ENCODE data around the gene TLL1. TPM values are rescaled to one million over a fixed set of nuclear protein-coding genes. Genes with fewer than 3 reads are reported as not detected.

Gene TLL1
- total and polyA plus RNA-seq, 7 experiments from 2014 or later, result not detected

DNA sequence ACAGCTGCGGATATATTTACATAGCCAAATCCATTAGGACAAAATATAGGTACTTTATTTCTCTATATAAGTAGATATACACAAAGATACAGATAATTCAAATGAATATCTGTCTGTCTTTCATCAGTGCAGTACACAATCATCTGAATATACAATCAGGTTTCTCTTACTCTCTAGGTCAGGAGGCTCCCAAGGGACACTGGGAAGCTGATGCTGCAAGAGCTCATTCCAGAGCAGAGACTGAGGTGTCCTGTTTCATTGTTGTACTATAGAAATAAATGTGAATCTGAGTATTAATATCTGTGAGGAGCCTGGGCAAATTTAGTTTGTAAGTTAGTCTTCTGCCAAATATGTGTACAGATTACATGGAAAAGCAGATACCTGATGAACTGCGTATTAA is 4.2 kb downstream of the TLL1 start:
- DNase-seq (no peak), ATAC-seq (no peak)
- peaks cover 0 to 6% (median 0%) of the 10 kb centered on the region in 5 donors for H3K36me3 Mint-ChIP-seq
- peaks cover 33 to 49% (median 46%) of the 10 kb centered on the region in 5 donors for H3K27me3 Mint-ChIP-seq
- Histone ChIP-seq H3K9me3 (ENCODE audit: control insufficient read depth in 2 of 3, low read length in 3 of 3) (no peaks in the 10 kb centered on the region), H3K4me3 (ENCODE audit: low read length) (no peak overlapping the region), H3K4me1 (ENCODE audit: control insufficient read depth in 2 of 2, insufficient read depth in 2 of 2, low read length in 2 of 2) (no peaks in the 10 kb centered on the region), H3K36me3 (ENCODE audit: control insufficient read depth in 2 of 3, insufficient read depth in 3 of 3, low read length in 3 of 3) (no peaks in the 10 kb centered on the region), H3K27ac (ENCODE audit: low read depth, low read length) (no peak overlapping the region), H3K27me3 (ENCODE audit: control insufficient read depth in 2 of 2, insufficient read depth in 2 of 2, low read length in 2 of 2) (no peaks in the 10 kb centered on the region)
- intact Hi-C loops (cut with micrococcal nuclease), result no loop called here
- H3K4me3 Mint-ChIP-seq, result no peak overlapping the region
- peaks cover 0 to 9% (median 0%) of the 10 kb centered on the region in 11 donors for H3K9me3 Mint-ChIP-seq
- peaks cover 0 to 25% (median 7%) of the 10 kb centered on the region in 7 donors for H3K4me1 Mint-ChIP-seq
- H3K27ac Mint-ChIP-seq, result no peak overlapping the region
- ChIA-PET CTCF (no interaction called here), POLR2A (no interaction called here)

DNA sequence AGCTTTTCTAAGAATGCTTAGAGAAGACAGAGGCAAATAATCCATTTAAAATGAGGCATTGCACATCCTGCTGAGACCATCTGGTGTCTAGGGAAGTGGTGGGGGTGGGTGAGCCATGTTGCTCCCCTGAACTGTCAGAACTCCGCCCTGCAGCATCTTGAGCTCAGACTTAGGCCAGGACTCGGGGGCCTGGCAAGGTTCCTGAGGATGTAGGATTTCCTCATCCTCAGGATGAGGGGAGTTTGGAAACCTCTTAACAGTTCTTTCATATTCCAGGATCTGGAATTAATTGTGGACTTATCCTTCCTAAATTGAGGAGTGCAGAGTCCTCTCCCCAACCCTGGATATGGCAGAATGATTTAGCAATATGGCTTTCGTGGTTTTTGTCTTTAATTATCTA is 6.6 kb downstream of the TLL1 start:
- CTCF ChIA-PET, result no interaction called here
- Mint-ChIP-seq H3K4me3 (no peak overlapping the region), H3K9me3 (peaks cover 0 to 9% (median 0%) of the 10 kb centered on the region in 11 donors), H3K27me3 (peaks cover 15 to 33% (median 25%) of the 10 kb centered on the region in 5 donors), H3K36me3 (no peaks in the 10 kb centered on the region), H3K27ac (no peak overlapping the region), H3K4me1 (peaks cover 0 to 10% (median 0%) of the 10 kb centered on the region in 7 donors)
- DNase-seq (no peak), ATAC-seq (no peak)
- Histone ChIP-seq H3K4me3 (ENCODE audit: low read length) (no peak overlapping the region), H3K27me3 (ENCODE audit: control insufficient read depth in 2 of 2, insufficient read depth in 2 of 2, low read length in 2 of 2) (no peaks in the 10 kb centered on the region), H3K27ac (ENCODE audit: low read depth, low read length) (no peak overlapping the region), H3K36me3 (ENCODE audit: control insufficient read depth in 2 of 3, insufficient read depth in 3 of 3, low read length in 3 of 3) (no peaks in the 10 kb centered on the region), H3K4me1 (ENCODE audit: control insufficient read depth in 2 of 2, insufficient read depth in 2 of 2, low read length in 2 of 2) (no peaks in the 10 kb centered on the region), H3K9me3 (ENCODE audit: control insufficient read depth in 2 of 3, low read length in 3 of 3) (no peaks in the 10 kb centered on the region)
- intact Hi-C loops (cut with micrococcal nuclease), result no loop called here
- POLR2A ChIA-PET, result no interaction called here

DNA sequence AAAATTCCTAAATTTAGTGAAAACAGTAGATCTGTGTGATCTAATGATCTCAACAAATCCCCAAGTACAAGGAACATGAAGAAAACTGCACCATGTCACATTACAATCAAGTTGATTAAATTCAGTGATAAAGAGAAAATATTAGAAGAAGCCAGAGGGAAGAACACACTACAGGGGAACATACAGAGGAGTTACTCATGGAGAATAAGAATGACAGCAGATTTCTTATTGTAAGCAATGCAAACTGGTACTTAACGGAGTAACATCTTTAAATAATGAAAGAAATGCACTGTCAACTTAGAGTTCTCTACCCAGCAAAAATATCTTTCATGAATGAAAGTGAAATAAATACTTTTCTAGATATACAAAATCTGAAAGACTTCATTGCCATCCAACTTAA is 21.1 kb downstream of the TLL1 start:
- intact Hi-C loops (cut with micrococcal nuclease), result no loop called here
- DNase-seq, result no peak
- Mint-ChIP-seq H3K27ac (no peak overlapping the region), H3K9me3 (peaks cover 0 to 43% (median 12%) of the 10 kb centered on the region in 11 donors), H3K4me1 (no peaks in the 10 kb centered on the region), H3K27me3 (no peaks in the 10 kb centered on the region), H3K4me3 (no peak overlapping the region), H3K36me3 (no peaks in the 10 kb centered on the region)
- H3K27me3 ChIP-seq (ENCODE audit: control insufficient read depth in 2 of 2, insufficient read depth in 2 of 2, low read length in 2 of 2), result no peaks in the 10 kb centered on the region
- H3K36me3 ChIP-seq (ENCODE audit: control insufficient read depth in 2 of 3, insufficient read depth in 3 of 3, low read length in 3 of 3), result no peaks in the 10 kb centered on the region
- no peak overlapping the region for H3K4me3 ChIP-seq (ENCODE audit: low read length)
- CTCF ChIA-PET, result no interaction called here
- POLR2A ChIA-PET, result no interaction called here
- no peak overlapping the region for H3K27ac ChIP-seq (ENCODE audit: low read depth, low read length)
- H3K9me3 ChIP-seq (ENCODE audit: control insufficient read depth in 2 of 3, low read length in 3 of 3), result no peaks in the 10 kb centered on the region
- no peaks in the 10 kb centered on the region for H3K4me1 ChIP-seq (ENCODE audit: control insufficient read depth in 2 of 2, insufficient read depth in 2 of 2, low read length in 2 of 2)
- ATAC-seq, result no peak

- DNase-seq (no peak), ATAC-seq (no peak)
- Mint-ChIP-seq H3K4me1 (no peaks in the 10 kb centered on the region), H3K27me3 (no peaks in the 10 kb centered on the region), H3K36me3 (no peaks in the 10 kb centered on the region), H3K27ac (no peak overlapping the region), H3K4me3 (no peak overlapping the region), H3K9me3 (peaks cover 0 to 9% (median 1%) of the 10 kb centered on the region in 11 donors)
- Histone ChIP-seq H3K27me3 (ENCODE audit: control insufficient read depth in 2 of 2, insufficient read depth in 2 of 2, low read length in 2 of 2) (no peaks in the 10 kb centered on the region), H3K36me3 (ENCODE audit: control insufficient read depth in 2 of 3, insufficient read depth in 3 of 3, low read length in 3 of 3) (no peaks in the 10 kb centered on the region), H3K4me1 (ENCODE audit: control insufficient read depth in 2 of 2, insufficient read depth in 2 of 2, low read length in 2 of 2) (no peaks in the 10 kb centered on the region), H3K27ac (ENCODE audit: low read depth, low read length) (no peak overlapping the region), H3K4me3 (ENCODE audit: low read length) (no peak overlapping the region), H3K9me3 (ENCODE audit: control insufficient read depth in 2 of 3, low read length in 3 of 3) (no peaks in the 10 kb centered on the region)
- CTCF ChIA-PET, result no interaction called here
- intact Hi-C loops (cut with micrococcal nuclease), result no loop called here
- POLR2A ChIA-PET, result no interaction called here
Measured at GRCh38 chr4:165905405-165906027, 32.5 kb downstream of the TLL1 start.

- H3K27me3 ChIP-seq (ENCODE audit: control insufficient read depth in 2 of 2, insufficient read depth in 2 of 2, low read length in 2 of 2), result no peaks in the 10 kb centered on the region
- ATAC-seq (no peak), DNase-seq (no peak)
- Mint-ChIP-seq H3K36me3 (no peaks in the 10 kb centered on the region), H3K9me3 (peaks cover 0 to 6% (median 2%) of the 10 kb centered on the region in 11 donors), H3K4me1 (no peaks in the 10 kb centered on the region), H3K27me3 (no peaks in the 10 kb centered on the region), H3K27ac (no peak overlapping the region), H3K4me3 (no peak overlapping the region)
- ChIA-PET POLR2A (no interaction called here), CTCF (no interaction called here)
- intact Hi-C loops (cut with micrococcal nuclease), result no loop called here
- H3K27ac ChIP-seq (ENCODE audit: low read depth, low read length), result no peak overlapping the region
- no peaks in the 10 kb centered on the region for H3K4me1 ChIP-seq (ENCODE audit: control insufficient read depth in 2 of 2, insufficient read depth in 2 of 2, low read length in 2 of 2)
- no peaks in the 10 kb centered on the region for H3K9me3 ChIP-seq (ENCODE audit: control insufficient read depth in 2 of 3, low read length in 3 of 3)
- H3K4me3 ChIP-seq (ENCODE audit: low read length), result no peak overlapping the region
- no peaks in the 10 kb centered on the region for H3K36me3 ChIP-seq (ENCODE audit: control insufficient read depth in 2 of 3, insufficient read depth in 3 of 3, low read length in 3 of 3)
Measured at GRCh38 chr4:165906272-165906671, 33.2 kb downstream of the TLL1 start.

DNA sequence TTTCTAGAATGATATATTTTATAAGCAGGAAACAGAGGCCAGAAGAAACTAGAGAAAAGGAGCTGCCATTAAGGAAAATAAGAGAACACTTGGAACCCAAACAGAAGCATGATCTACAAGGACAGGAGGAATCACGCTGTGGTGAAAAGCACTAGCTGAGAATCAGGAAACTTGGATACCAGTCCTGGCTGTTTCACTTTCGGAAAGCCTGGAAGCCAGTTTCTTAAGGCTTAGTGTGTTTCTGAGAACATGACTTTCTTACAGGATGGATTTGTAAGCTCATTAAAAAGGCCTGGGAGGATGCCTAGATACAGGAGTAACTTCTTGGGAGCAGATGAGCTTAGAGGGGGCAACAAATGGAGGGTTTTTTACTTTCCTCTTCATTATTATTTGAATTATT is 36.9 kb downstream of the TLL1 start:
- no peak overlapping the region for H3K27ac Mint-ChIP-seq
- H3K4me1 Mint-ChIP-seq, result no peaks in the 10 kb centered on the region
- ChIA-PET CTCF (no interaction called here), POLR2A (no interaction called here)
- H3K27ac ChIP-seq (ENCODE audit: low read depth, low read length), result no peak overlapping the region
- ATAC-seq (no peak), DNase-seq (no peak)
- intact Hi-C loops (cut with micrococcal nuclease), result no loop called here
- no peaks in the 10 kb centered on the region for H3K27me3 Mint-ChIP-seq
- H3K4me1 ChIP-seq (ENCODE audit: control insufficient read depth in 2 of 2, insufficient read depth in 2 of 2, low read length in 2 of 2), result no peaks in the 10 kb centered on the region
- H3K9me3 ChIP-seq (ENCODE audit: control insufficient read depth in 2 of 3, low read length in 3 of 3), result no peaks in the 10 kb centered on the region
- H3K4me3 ChIP-seq (ENCODE audit: low read length), result no peak overlapping the region
- H3K27me3 ChIP-seq (ENCODE audit: control insufficient read depth in 2 of 2, insufficient read depth in 2 of 2, low read length in 2 of 2), result no peaks in the 10 kb centered on the region
- no peaks in the 10 kb centered on the region for H3K36me3 Mint-ChIP-seq
- H3K4me3 Mint-ChIP-seq, result no peak overlapping the region
- no peaks in the 10 kb centered on the region for H3K36me3 ChIP-seq (ENCODE audit: control insufficient read depth in 2 of 3, insufficient read depth in 3 of 3, low read length in 3 of 3)
- H3K9me3 Mint-ChIP-seq, result peaks cover 0 to 6% (median 0%) of the 10 kb centered on the region in 11 donors

DNA sequence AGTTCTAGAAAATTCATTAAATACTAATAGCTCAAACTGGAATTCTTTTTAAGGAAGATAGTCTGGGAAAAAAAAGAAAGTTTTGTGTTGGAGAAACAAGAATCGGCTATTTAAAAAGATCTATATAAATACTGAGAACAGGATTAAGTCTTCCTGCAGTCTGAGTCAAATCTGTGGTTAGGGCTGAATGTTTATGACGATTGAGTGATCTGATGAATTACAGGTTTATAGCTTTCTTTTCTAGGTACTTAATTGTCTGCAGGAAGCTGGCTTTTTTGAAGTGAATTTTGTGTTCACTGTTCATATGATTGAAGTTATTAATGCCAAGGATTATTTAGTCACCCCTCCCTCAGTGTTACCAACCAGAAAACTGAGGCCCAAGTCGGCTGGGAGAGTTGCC is 42.2 kb downstream of the TLL1 start:
- POLR2A ChIA-PET, result no interaction called here
- CTCF ChIA-PET, result no interaction called here
- no peak overlapping the region for H3K4me3 Mint-ChIP-seq

More for the DNA sequence above, 42.2 kb downstream of the TLL1 start:
- intact Hi-C loops (cut with micrococcal nuclease), result no loop called here
- Mint-ChIP-seq H3K9me3 (peaks cover 0 to 11% (median 0%) of the 10 kb centered on the region in 11 donors), H3K4me1 (no peaks in the 10 kb centered on the region), H3K36me3 (no peaks in the 10 kb centered on the region), H3K27me3 (no peaks in the 10 kb centered on the region), H3K27ac (no peak overlapping the region)
- no peaks in the 10 kb centered on the region for H3K9me3 ChIP-seq (ENCODE audit: control insufficient read depth in 2 of 3, low read length in 3 of 3)
- no peaks in the 10 kb centered on the region for H3K27me3 ChIP-seq (ENCODE audit: control insufficient read depth in 2 of 2, insufficient read depth in 2 of 2, low read length in 2 of 2)
- DNase-seq, result no peak
- no peaks in the 10 kb centered on the region for H3K36me3 ChIP-seq (ENCODE audit: control insufficient read depth in 2 of 3, insufficient read depth in 3 of 3, low read length in 3 of 3)
- H3K27ac ChIP-seq (ENCODE audit: low read depth, low read length), result no peak overlapping the region
- no peaks in the 10 kb centered on the region for H3K4me1 ChIP-seq (ENCODE audit: control insufficient read depth in 2 of 2, insufficient read depth in 2 of 2, low read length in 2 of 2)
- H3K4me3 ChIP-seq (ENCODE audit: low read length), result no peak overlapping the region
- no peak for ATAC-seq

All from naive thymus-derived CD4-positive, alpha-beta T cell (primary cell).